Fibroblast of upper back skin (primary cell): ENCODE results near the gene MAT2B.
A peak's percentile ranks its signal among the peaks of the same experiment; 100 is the strongest.
"Not testable (repeated sequence)": the region's sequence is repeated elsewhere in the genome, so short reads cannot be mapped to it uniquely, and the experiment has no call there.

Experiments
- DNase-seq: peaks from one replicate; pipeline ENCODE4 v3.0.0-alpha.2; 2013

MAT2B gene

GRCh38 chr5:163504079-163504931 lies 1.1 kb upstream of the MAT2B start:
- DNase-seq: peak; percentile 56

DNA sequence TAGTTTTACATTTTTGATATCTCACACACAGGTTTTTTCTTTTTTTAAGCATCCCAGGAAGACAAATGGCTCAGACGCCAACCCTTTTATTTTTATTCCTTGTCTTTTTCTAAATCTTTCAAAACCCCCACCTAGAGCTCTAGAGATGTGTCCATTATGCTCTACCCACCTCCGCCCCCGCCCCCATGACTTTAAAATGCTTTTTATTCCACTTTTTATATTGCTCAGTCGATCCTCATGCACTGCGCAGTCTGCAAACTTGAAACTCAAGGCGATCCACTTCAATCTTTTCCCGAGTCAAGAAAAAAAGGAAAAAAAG lies 411 bp upstream of the MAT2B start:
- DNase-seq: no peak

- DNase-seq: no peak
These were observed 657 bp downstream of the MAT2B start for GRCh38 chr5:163506095-163506457.

DNA sequence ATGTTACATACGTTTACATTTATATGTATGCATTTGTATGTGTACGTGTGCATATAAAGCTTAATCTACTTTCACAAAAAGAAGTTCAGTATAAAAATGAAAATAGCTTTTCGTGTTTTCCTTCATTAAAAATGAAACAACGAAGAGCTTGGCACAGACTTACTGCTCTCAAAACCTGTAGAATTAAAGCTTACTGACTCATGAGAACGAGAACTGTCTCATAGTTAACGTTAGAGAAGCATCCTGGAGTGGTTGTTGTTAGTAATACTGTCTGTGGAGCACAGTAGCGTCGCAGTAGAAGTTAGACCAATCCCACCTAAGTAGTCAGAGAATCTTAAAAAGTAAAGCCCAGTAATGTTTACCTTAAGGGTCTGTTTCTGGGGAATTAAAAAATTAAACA lies 1.3 kb downstream of the MAT2B start:
- DNase-seq: peak; percentile 31

DNA sequence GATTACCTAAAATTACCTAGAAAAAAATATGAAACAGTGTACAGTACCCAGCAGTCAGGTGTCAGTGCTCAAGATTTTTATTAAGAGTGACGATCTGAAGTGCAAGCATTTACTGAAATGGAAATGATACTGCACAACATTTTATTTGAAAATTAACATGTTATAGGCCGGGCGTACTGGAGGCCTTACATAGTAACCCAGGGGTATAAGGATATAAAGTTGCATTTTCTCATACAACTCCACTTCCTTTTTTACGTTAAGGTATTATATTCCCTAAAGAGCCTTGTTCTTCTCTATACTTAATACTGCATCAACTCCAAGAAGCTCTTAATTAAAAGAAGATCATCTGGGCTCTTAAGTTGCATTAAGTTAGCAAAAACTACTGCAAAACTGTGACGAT lies 3.3 kb downstream of the MAT2B start:
- no peak for DNase-seq

DNA sequence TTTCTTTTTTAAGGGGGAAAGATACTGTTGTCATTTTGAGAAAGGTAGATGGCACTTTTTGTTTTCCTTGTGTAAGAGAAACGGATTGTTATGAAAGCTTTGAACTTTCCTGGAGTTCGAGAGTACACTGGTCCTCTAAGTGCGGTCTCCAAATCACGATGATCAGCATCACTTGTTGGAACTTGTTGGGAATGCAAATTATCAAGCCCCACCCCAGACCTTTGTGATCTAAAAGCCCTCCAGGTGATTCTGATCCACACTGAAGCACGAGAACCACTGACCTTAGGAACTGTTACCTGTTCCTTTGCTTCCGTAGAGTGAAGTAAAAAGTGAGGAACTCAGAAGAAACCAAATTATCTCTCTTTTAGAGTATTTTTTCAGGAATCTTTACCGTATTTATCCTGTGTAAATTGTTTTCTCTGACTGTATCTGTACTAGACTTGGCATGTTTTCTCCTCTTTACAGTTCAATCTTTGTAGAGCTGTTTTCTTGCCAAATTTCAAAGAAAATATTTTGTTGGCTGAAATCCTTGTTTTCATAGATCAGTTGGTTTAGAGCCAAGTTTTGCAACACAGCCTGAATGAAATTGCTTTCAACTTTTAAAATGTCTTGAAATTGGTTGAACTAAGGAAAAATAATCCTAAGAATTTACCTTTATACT lies 4.0 kb downstream of the MAT2B start:
- peak; percentile 69 for DNase-seq

DNA sequence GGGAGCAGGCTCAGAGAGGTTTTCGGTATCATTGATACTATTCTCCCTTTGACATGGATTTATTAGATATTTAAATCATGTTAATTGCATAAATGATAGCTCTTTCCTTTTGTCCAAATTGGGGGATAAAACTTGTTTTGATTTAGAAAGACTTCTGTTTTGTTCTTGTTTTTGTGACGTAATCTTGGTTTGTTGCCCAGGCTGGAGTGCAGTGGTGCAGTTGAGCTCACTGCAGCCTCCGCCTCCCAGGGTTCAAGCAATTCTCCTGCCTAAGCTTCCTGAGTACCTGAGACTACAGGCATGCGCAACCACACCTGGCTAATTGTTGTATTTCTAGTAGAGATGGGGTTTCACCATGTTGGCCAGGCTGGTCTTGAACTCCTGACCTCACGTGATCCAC lies 7.1 kb downstream of the MAT2B start:
- DNase-seq: no peak

- DNase-seq: no peak
These were observed 19.7 kb downstream of the MAT2B start for GRCh38 chr5:163525096-163525495.

DNA sequence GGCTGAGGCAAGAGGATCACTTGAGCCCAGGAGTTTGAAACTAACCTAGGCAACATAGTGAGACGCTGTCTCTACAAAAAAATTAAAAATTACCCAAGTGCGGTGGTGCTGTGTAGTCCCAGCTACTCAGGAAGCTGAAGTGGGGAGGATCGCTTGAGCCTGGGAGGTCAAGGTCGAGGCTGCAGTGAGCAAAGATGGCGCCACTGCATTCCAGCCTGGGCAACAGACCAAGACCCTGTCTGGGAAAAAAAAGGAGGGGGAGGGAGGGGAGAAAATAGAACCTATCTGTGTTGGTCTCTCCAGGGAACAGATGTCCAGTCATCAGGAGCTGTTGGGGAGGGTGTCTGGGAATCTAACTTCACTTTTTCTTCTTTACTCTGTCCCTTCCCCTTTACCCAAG lies 24.3 kb downstream of the MAT2B start:
- DNase-seq: no peak

DNA sequence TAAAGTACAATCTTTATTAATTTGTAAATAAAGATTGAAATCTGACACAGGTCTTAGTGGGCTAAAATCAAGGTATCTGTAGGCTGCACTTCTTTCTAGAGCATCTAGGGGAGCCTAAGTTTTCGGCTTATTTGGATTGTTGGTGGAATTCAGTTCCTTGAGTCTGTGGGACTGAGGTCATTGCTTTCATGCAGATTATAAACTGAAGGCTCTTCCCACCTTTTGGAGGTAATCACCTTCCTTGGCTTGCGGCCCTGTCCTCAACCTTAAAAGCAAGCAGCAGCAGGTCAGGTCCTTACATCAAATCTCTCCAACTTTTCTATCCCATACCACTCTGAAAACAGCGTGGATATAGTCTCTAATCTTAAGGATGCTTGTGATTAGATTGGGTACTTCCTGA lies 25.9 kb downstream of the MAT2B start:
- no peak for DNase-seq

GRCh38 chr5:163532171-163533084 lies 27.0 kb downstream of the MAT2B start:
- no peak for DNase-seq

GRCh38 chr5:163533223-163533622 lies 27.8 kb downstream of the MAT2B start:
- no peak for DNase-seq

DNA sequence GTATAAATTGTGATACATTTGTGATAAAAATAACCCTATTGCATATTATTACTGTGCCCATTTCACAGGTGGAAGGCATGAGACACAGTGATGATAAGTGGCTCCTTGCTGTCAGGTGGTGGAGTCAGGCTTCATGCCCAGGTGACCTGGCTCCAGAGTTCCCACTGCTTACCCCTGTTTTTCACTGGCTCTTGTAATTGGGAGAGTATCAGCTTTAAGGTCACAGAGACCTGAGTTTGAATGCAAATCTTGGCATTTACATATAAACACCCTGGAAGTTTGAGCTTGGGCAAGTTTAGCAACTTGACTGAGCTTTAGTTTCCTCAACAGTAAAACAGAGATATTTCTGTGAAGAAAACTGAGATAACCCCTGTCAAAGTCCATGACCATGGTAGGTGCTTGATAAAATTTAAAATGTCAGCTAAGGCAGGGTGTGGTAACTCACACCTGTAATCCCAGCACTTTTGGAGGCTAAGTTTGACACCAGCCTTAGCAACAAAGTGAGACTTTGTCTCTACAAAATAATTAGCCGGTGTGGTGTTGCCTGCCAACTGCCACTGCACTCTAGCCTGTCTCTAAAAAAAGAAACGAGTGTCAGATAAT lies 29.2 kb downstream of the MAT2B start:
- DNase-seq: no peak

GRCh38 chr5:163535290-163535689 lies 29.9 kb downstream of the MAT2B start:
- no peak for DNase-seq

- not testable (repeated sequence) for DNase-seq
These were observed 31.0 kb downstream of the MAT2B start for GRCh38 chr5:163536442-163536841.

- DNase-seq: no peak
These were observed 35.3 kb downstream of the MAT2B start for GRCh38 chr5:163540696-163541095.

GRCh38 chr5:163542771-163543170 lies 37.4 kb downstream of the MAT2B start:
- no peak for DNase-seq

GRCh38 chr5:163544041-163544440 lies 38.6 kb downstream of the MAT2B start:
- no peak for DNase-seq

DNA sequence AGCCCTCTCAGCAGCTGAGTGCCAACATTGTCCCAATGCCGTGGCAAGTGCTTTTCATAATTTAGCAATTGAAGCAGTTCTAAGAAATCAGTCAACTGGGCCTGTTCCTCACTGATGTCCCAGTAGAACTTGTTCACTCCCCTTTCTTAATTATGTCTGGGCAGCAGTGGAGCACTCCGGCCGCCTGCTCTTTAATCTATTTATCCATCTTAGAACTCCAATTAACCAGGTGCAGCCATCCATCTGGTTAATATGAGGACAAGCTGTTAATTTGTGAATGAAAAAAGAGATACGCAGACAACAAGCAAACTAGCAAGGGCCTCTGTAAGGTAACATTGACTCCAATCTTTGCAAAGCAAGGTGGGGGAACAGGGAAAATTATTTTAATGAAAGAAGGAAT lies 39.4 kb downstream of the MAT2B start:
- DNase-seq: no peak

GRCh38 chr5:163548649-163549048 lies 43.2 kb downstream of the MAT2B start:
- no peak for DNase-seq

DNA sequence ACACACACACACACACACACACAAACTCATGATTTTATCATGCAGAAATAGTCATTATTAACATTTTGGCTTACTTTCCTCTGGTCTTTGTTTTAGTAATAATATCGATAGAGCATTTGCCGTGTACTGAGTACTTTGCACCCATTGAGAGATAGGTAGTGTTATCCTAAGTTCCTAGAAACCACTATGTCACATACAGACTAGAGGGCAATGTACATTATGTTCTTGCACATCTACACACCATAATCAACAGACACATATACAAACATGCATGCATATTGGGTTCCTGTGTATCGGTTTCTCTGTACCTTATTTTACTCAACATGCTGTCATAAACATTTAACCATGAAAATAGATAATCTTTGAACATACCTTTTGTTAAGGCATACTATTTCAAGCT lies 45.7 kb downstream of the MAT2B start:
- no peak for DNase-seq

DNA sequence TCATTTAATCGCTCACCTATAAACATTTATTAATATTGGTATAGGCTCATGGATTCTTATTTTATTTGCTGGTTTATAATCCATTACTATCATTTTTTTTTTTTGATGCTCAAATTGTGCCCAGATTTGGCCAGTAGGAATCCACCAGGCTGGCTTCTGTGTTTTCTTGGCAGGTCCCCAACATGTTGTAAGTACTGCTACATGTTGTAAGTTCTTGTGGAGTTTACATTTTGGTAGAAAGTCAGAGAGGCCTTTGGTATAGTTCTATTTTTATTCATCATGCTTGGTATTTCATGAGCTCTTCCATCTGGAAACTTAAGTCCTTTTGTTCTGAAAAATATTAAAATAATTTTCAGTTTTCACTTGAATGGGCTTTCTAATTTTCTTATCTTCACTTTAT lies 47.1 kb downstream of the MAT2B start:
- no peak for DNase-seq

GRCh38 chr5:163561339-163561738 lies 55.9 kb downstream of the MAT2B start:
- no peak for DNase-seq
